HG03378 (cell line): Measurements from ENCODE around the gene MOB3B.
A peak's percentile ranks its signal among the peaks of the same experiment; 100 is the strongest.
"Not testable (repeated sequence)": the region's sequence is repeated elsewhere in the genome, so short reads cannot be mapped to it uniquely, and the experiment has no call there.

Source experiments
- ATAC-seq: cut with Tn5 transposase; IDR thresholded peaks from one replicate; pipeline ENCODE4 v1.9.1; 2021; ENCODE audit warnings: mild to moderate bottlenecking, moderate library complexity; ENCODE audit not compliant: unreplicated experiment

Gene MOB3B

DNA sequence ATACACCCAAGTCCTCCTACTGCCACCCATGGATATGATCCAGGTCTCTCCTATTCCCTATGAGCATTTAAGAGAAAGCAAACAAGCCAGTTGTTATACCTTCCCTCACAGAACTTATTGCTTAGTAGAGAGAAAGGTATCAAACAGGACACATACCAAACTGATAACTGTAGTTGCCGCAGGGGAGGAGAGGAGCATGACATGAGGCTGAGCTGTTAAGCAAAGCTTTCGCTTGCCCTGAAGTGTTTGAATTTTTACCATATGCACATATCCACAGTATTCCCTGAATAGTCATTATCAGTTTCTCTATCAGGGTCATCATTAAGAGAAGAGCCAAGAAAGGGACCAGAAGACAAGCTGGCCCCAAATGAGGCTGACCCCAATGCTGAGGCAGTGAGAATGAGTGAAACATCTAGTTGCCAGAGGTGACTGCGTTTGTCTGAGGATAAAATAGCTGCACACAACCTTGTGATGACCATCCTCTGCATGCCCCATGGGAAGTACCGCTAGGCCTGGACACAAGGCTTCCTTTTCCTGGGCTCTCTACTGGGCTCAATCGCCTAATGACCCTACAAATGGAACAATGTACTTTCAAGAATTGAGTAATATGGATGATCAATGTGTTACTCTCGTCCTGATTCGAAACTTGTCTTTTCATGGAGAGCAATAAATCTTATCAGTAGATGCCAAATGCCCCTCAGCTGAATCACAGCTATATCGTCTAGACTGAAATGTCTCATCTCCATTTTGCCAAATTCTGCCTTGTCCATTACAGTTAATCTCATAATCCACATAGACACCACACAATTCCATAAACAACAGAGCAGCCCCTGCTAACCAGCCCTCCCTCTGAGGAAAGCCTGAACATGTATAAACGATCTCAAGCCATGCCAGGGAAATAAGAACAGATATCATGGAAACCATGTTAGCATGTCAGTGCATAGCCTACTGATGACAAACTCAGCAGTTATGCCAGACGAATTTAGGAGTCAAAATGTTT, 9.8 kb downstream of the MOB3B start:
- ATAC-seq, result no peak

DNA sequence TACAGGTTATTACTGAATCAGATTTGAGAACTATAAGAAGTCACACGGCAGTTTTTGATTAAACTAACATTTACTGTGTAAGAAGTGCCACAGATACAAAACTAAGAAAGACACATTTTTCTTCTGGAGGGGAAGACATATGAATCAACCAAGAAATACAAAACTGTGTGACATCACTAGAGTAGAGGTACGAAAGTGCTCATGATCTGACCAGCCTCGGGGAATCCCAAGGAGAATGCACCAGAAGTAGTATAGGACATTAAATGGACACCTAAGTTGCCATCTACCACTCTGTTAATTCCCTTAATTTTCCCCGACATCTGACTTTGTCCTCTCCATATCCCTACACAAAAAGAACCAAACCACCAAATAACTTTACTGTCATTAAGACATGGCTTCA, 10.8 kb downstream of the MOB3B start:
- ATAC-seq, result no peak

DNA sequence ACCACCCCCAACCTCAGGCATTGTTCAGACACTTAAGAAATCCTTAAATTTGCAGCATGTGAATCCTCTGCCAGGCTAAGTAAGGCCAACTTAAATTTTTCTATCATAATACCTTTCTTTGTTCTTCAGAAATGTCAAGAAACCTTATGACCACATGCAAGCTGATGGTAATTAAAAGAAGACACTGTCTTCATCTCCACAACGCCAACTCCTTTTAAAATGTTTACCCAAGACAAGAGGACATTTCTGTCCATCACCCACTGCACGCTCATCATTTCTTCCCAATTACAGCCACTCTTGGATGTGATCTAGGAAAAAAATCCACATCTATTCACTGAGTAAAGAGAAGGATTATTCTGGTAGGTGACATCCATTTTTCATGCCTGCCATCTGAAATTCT, 11.6 kb downstream of the MOB3B start:
- no peak for ATAC-seq

DNA sequence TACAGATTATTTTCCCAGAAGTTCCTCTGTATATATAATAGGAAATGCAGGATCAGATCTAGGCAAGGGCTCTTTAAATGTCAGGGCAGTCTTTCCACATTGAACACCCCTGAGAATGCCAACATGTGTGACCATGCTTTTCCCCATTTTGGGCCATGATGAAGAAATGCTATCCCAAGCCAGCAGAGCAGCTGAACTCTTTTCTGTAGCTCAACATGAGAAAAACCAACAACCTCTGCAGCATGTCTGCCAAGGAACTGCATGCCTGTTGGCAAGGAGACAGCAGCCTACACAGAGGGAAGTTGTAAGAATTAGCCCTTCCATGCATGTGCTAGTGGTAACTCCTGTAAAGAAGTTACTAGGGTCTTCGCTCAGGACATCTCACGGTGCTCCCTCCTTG, 15.1 kb downstream of the MOB3B start:
- no peak for ATAC-seq

DNA sequence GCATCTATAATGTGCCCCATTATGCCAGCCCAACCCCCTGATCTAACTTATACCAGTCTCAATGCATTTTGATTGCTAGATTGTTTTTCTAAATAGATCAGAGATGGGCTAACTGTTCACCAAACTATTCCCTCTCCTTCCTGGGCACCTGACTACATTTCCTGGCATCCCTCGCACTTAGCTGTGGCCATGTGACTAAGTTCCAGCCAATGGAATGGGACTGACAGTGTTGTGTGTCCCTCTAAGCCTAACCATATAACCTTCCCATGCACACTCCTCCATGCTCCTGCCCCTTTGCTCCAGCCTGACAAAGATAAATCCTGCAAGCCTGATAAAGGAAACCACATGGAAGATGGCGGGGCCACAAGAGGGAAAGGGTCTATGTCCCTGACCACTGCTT, 17.8 kb downstream of the MOB3B start:
- ATAC-seq, result no peak

DNA sequence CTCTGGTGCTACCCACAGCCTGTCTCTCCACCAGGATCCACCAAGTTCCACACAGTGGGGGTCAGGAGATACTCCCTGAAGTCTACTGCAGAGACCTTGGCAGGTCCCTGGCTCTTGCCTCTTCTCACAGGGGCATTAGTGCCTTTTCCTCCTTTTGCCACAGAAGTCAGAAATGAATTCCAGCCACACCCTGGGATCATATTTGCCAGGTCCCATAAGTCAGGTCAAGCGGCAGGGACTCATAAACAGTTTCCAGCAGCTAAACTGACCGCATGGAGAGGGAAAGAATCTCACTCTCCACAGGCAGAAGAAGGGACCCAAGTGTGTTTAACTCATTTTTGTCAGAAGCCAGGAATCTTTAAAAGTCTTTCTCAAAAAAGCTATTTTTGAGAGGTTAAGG, 18.8 kb downstream of the MOB3B start:
- no peak for ATAC-seq

DNA sequence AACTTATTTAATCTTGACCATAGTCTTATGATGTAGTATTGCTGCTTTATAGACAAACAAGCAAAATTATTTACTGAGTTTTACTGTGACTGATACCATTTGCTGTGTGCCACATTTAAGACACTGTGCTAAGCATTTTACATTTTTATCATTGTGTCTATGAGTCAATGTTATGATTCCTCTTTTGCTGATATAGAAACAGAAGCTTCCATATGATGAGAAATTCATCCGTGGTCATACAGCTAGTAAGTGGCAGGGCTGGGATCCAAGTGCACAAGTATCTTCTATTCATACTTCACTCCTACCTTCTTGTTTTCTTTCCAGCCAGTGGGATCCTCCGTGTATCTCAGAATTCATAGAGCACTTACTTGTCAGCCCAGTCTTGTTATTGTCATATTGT, 22.6 kb downstream of the MOB3B start:
- ATAC-seq, result no peak

DNA sequence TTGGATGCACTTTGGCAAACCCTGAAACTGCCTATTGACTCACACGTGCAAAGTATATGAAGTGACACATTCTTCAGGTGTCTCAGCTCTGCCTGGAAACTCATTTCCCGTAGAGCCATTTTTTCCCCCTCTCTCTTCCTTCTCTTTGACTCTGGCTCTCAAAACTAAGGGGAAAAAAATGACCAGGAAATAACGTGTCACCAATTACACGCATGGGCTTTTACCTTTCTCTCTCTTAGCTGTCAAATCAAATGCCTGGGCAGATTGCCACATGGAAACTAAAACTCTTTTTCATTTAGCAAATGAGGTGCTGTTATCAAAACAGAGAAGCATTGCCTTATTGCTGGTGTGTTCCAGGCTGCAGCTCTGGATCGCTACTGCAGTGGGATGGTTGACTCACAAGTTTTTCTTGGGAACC, 23.9 kb downstream of the MOB3B start:
- no peak for ATAC-seq

DNA sequence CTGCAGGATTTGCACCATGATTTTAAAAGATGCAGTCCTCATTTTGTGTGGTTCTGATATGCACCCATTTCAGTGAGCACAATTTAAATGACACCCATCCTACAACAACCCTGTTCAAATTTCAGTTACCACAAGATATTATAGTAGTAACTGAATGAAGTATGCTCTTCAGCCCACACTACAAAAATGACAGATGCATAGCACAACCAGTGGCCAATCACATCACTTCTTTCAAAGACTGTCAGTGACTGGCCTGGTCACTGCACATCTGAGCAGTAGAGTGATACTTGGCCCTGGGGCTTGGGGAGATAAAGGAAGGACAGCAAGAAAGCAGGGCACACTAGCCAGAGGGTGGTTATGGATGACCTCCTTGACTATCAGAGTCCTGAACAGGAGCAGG, 25.4 kb downstream of the MOB3B start:
- ATAC-seq, result no peak

DNA sequence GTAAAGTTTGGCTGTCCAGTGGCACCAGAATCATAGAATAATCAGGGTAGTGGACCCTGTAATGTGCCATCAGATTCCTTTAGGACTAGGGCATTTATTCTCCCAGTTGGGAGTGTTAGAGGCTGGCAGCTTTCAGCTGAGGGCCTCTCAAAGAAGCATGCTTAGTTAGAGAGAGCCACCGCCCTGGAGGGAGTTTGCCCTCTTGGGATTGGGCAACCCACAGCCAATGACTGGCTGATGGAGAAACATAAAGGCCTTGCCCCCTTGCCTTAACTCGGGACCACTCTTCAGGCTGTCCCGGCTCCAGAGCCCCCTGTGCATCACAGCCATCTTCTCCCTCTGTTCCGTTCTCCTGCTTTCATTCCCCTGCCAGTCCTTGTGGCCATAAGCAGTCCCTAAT, 26.0 kb downstream of the MOB3B start:
- ATAC-seq, result no peak

DNA sequence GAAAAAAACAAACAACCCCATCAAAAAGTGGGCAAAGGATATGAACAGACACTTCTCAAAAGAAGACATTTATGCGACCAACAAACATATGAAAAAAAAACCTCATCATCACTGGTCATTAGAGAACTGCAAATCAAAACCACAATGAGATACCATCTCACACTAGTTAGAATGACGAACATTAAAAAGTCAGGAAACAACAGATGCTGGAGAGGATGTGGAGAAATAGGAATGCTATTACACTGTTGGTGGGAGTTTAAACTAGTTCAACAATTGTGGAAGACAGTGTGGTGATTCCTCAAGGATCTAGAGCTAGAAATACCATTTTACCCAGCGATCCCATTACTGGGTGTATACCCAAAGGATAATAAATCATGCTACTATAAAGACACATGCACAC, 28.7 kb downstream of the MOB3B start:
- ATAC-seq, result not testable (repeated sequence)

DNA sequence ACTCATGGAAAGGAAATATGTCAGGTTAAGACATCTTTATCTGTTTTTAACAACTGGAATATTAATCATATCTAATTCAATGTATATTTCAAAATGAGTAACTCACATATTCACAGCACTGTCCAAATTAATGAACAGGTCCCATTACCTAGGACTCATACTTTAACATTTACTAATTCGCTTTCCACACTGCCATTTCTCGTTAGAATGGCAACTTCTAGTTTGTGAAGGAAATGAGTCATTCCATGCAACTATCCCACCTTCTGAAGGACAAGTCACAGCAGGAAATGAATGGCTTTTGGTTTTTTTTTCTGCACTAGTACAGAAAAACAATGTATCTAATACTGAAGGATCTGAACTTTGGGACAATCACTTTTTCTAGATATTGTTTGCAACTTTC, 30.2 kb downstream of the MOB3B start:
- ATAC-seq, result peak; percentile 82

DNA sequence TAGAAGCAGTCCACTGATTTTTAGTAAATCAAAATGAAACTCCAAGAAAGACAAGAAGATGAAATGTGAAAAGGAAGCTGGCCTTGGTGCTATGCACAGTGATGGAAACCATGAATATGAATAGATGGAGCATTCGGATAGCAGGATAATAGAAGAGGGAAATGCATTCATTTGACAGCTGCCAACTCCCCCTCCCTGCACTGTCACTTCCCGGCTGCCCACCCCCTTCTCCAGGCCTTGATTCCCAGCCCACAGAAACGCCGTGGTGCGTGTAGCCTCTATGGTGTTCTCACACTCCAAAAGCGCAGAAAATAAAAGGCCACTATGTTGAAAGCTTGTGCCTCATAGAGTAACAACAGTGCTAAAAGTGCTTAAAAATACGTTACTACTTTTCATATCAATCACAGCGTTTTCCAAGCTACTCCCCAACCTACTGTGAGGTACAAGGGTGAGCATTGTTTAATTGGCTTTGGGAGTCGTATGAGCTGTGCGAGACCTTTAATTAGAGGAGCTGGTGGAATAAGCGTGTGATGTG, 31.7 kb downstream of the MOB3B start:
- no peak for ATAC-seq

DNA sequence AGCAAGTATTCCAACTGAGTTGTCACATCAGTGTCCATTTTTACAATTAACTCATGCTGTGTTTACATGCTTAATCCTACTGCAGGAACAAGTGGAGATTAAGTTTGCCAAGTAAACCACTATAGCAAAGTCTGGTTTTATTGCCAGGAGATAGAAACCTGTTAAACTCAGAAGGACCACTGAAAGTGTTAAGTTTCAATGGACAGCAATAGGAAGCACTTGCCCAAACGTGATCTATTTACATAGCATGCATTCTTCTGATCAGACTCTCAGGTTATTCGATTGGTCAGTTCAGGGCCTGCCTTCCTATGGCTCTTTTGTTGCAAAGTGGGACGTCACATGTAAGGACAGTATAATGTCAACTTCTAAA, 33.5 kb downstream of the MOB3B start:
- ATAC-seq, result no peak

DNA sequence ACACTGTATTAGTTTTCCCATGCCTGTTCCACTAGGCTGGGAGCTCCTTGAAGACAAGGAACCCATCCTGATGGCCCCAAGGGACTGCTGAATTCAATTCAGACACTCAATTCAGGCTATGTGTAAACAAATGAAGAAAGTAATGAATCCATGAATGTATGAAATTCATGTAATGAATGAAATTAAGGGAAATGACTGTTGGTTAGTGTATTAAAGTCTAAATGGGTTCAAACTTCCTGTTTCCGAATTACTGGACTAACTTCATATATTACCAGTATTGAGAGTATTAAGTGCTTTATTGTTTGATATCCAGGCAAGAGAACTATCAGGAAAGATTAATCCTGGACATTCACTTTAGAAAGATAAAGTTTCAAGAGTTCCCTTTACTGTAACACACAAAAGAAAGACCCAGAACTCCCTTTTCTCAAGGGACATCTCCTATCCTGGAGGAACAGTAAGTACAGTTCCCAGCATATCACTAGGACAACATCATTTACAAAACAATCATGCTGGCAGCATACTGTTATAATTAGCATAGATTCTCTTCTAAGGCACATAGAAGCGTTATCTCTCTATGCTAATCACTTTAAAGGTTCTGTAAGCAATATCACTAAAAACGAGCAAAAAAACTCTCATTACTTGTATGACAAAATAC, 34.0 kb downstream of the MOB3B start:
- ATAC-seq, result no peak

DNA sequence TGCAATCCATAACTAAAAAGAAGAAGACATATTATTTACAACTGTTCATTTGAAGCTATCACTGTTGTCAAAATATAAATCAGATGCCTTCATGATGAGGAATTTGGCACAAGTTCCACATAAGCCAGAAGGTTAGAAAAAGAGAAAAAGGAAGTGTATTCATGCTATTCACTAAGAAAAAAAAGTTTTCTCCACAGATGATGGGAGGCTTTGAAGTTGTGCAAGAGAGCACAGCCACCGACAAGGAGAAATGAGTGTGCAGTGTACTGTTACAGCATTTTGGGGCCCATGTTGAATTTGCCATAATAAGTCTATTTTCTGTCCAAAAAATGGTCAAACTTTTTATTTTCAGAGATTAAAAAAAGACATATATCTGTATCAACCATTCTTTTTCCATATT, 38.5 kb downstream of the MOB3B start:
- peak; percentile 40 for ATAC-seq

DNA sequence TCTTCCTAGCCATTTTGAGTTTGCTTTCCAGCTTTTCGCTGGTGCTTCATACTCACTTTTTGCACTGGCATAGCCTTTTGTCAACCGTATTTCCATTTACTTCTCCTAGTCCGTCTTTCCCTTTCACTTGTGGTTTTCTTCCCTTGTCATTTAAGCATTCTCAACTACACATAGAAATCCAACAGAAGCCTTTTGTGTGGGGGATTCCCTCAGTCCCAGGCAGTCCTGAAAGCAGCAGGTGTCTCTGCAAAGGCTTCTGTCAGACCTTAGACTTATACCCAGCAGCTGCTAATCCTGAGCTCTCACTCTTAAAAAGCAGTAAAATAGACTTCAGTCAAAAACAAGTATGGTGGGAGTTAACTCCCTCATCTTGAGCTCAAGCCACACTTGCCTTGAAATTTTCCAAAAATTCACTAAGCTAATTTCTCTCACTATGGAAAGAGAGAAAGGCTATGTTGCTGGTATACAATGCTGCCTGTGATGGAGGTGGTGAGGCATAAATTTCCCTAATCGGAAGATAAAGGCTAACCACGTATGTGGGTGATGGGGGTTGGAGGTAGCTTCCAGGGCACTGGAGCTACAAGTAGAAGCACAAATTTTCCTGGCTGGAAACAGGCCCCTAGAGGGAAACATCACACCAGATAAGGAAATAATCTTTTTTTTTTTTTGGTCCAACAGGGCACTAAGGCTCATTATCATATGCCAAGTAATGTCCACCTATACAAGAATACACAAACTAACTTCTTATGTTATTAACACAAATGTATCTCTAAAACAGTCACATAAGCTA, 40.3 kb downstream of the MOB3B start:
- ATAC-seq, result peak; percentile 69

DNA sequence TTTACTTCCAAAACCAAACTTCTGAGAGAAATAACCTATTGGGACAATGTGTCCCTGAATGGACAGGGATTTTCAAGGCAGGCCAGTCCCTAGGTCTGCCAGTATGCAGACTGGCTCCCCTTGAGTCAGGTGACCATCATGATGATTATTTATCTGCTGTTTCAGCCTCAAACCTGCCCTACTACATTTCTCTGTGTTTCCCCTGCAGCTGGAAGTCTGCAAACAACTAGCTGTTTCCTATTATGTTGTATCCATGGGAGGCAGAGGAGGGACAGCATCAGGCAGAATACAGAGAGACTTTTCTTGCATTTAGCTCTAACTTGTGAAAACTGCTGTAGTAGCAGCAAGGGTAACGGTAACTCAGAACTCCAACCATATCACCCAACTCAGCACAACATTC, 41.7 kb downstream of the MOB3B start:
- ATAC-seq, result no peak

DNA sequence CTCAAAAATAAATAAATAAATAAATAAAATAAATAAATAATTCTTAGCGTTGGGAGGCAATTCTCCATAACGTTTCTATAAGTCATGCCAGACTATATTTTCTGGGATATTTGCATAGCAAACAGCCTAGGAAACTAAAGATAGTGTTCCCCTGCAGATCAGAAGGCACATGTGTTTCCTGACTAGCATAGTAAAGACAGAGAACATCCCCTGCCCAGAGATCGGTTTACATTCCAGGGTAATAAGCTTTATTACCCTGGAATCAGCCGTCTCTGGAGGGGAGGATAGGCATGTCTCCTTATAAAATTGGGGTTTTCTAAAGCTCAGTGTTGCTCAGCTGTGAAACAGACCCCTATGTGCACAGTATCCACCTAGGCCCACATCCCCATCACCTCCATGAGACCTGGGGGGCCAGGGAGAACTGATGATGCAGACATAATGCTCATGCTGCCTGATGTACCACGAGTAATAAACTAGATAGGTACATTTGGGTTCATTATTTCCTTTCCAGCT, 42.4 kb downstream of the MOB3B start:
- no peak for ATAC-seq

DNA sequence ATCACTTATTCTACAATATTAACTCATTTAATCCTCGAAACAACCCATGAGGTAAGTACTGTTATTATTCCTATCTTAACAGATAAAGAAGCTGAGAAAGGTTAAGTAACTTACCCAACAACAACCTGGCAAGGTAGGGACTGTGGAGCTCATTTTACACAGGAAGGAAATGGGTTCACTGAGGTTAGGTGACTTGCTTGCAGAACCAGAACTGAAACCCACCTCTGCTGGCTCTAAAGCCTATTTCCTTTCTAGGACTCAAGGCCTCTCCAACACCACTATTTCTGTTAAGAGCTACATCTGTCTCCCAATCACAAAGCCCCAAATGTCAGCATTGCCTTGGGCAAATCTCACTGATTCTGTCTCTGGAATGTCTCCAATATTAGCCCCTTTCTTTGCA, 44.5 kb downstream of the MOB3B start:
- ATAC-seq, result peak; percentile 86

DNA sequence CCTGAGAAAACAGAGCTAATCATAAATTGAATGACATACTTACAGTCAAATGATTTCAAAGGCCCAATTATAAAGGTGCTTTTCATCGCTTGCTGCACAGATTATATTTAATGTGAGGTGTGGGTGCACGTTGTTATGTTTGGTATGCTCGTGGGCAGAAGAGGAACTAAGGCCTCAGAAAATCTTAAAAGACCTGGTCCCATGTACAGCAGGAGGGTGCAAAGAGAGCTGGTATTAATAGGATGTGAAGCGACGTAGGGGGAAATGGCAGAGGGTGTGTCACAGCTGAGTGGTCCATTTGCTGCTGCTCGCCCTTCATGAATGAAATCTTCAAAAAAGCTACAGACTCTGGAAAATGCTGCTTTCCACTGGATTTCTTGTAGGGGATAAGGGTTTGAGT, 46.0 kb downstream of the MOB3B start:
- ATAC-seq, result no peak
